Stimulated activated CD4-positive, alpha-beta T cell treated with anti-CD3 and anti-CD28 coated beads, Interleukin-15, amount 100 ng/mL, for 24 hours (primary cell): ENCODE measurements around the gene HSD3B7.
A peak's percentile ranks its signal among the peaks of the same experiment; 100 is the strongest.

Experiments used
- DNase-seq: peaks from one replicate; pipeline ENCODE4 v3.0.0-alpha.2; 2020

HSD3B7 gene

GRCh38 chr16:30957456-30958174, 27.4 kb upstream of the HSD3B7 start, which contains the start of gene SETD1A:
TSS of gene SETD1A (plus strand) at chr16:30957754. CDS start at chr16:30958732, 978 bp downstream.
- DNase-seq, result peak; percentile 99

DNA sequence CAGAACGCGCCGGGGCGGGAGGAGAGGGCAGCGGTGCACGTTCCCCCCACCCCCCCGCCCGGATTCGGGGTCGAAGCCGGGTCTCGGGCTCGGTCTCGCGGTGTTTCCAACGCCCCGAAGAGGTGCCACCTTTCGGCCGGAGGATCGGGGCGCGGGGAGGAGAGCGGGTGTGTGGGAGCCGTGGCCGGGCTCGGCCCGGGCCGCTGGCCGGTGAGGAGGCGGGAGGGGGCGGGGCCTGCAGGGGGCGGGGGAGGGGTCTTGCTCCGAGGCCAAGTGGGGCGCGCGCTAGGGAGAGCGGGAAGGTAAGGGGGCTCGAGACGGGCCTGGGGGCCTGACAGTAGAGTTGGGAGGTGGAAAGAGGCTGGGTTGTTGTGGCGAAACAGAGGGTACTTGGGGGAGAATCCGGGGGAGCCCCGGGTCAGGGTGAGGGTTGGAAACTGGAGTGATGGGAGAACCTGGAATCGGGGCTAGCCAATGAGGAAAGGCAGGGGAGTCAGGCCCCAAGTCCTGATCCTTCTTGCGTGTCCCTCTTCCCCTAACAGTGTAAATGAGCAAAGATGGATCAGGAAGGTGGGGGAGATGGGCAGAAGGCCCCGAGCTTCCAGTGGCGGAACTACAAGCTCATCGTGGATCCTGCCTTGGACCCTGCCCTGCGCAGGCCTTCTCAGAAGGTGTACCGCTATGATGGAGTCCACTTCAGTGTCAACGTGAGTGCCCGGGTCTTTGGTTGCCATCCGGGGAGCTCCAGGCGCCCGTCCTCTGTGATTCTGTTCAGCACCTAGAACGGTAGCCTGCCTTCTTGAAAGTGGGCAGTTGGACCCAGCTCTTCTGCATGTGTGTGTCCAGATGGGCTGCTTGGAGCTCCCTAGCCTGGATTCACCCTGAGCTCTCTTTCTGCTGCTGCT, 26.6 kb upstream of the HSD3B7 start:
- DNase-seq, result no peak

DNA sequence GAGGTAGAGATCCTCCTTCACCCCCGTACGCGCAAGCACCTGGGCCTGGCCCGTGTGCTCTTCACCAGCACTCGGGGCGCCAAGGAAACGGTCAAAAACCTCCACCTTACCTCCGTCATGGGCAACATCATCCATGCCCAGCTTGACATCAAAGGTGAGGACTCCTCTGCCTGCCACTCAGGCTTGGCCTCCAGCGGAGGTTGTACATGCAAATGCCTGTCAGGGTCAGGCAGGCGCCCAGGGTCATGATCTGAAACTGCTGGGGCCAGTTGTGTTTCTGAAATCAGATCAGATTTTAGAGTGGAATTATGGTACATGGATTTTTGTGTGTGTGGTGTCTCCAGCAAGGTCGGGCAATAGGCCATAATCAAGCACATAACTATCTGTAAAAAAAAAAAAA, 23.6 kb upstream of the HSD3B7 start:
- DNase-seq, result no peak

DNA sequence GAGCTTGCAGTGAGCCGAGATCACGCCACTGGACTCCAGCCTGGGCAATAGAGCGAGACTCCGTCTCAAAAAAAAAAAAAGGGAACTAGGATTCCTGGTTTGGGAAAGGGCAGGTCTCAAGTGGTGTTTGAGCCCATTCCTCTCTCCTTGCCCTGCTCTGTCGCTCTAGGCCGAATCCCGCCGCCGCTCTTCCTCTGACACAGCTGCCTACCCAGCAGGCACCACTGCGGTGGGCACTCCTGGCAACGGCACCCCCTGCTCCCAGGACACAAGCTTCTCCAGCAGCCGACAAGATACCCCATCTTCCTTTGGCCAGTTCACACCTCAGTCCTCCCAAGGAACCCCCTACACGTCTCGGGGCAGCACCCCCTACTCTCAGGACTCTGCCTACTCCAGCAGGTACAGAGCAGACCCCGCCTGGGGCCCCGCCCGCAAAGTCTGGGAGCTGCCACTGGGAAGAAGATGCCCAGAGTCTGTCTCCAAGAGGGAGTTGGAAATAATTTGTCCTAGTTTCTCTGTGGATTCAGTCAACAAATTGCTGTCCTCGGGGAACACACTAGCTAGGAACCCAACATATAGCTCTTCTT, 21.0 kb upstream of the HSD3B7 start:
- DNase-seq, result no peak

- DNase-seq, result no peak
Measured at GRCh38 chr16:30964574-30965226, 20.3 kb upstream of the HSD3B7 start.

- no peak for DNase-seq
Measured at GRCh38 chr16:30965436-30965835, 19.6 kb upstream of the HSD3B7 start.

GRCh38 chr16:30966033-30966619, 18.9 kb upstream of the HSD3B7 start:
- no peak for DNase-seq

GRCh38 chr16:30967795-30968194, 17.2 kb upstream of the HSD3B7 start:
- DNase-seq, result no peak

DNA sequence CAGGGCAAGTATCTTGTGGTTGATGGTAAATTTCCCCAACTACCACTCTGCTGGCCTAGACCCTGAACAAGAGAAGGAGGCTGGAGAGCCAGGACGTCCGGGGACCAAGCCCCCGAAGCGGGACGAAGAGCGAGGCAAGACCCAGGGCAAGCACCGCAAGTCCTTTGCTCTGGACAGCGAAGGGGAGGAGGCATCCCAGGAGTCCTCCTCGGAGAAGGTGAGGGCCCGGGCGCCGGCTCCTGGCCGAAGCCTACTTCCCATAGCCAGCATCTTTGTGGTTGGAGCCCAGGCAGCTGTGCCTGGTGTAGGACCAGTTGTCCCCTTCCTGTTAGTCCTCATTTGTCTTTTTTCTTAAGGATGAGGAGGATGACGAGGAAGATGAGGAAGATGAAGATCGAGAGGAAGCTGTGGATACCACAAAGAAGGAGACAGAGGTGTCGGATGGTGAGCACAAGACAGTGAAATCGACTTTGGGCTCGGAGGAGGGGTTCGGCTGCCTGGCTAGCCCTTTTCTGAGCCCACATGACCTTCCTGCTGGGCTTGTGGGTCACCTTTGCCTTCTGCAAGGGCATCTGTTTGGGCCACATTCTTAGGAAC, 15.7 kb upstream of the HSD3B7 start:
- DNase-seq, result no peak

GRCh38 chr16:30971298-30971697, 13.7 kb upstream of the HSD3B7 start:
- no peak for DNase-seq

DNA sequence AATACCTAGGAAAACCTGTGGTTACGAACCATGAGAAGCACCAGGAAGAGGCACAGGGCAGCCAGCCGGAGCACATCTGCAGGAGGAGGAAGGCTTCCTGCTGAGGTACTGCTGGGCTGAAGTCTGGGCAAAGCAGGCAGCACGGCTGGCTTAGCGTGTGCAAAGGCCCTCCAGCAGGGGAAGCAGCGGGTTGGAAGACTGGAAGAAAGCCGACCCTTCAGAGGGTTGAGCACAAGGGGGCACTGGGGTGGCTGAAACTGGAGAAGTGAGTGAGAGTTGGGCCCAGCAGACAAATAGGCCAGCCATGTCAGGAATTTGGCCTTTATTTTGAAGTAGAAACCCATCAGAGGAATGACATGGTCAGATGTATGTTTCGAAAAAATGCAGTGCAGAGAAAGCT, 12.1 kb upstream of the HSD3B7 start:
- DNase-seq, result no peak

DNA sequence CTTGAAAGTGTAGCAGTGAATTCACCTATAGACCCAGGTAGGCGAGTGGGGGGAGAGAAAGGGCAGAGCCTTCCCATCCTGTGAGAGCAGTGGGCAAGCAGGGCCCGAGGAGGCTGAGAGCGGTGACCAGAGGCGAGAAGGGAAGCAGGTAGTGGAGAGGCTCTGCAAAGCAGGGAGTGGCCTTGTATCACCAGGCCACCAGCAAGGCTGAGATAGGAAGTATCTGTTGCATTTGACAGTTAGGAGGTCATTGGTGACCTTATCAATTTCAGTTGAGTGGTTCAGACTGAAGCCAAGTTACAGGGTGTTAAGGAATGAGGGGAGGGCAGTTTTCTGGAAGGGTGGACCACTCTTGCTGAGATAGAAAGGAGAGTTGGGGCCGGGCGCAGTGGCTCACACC, 10.7 kb upstream of the HSD3B7 start:
- DNase-seq, result no peak

- no peak for DNase-seq
Measured at GRCh38 chr16:30976486-30976885, 8.5 kb upstream of the HSD3B7 start.

DNA sequence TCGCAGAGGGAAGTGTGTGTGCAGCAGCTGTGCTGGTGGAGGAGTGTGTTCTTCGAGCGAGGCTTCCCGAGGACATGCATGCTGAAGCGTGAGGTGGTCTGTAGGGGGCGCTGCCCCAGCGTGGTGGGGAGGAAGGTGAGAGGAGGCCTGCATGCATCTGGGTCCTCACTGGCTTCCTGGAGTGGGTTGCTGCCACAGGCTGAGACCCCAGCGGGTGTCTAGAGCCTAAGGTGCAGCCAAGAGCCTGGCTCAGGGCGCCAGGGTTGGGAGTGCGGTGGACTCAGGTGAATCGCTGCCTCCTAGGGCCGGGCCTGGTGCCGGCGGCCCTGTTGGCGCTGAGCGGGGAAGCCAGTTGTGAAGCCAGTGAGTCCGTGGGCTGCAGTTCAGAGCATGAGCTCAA, 7.5 kb upstream of the HSD3B7 start:
- DNase-seq, result peak; percentile 46

GRCh38 chr16:30979170-30980022, 5.6 kb upstream of the HSD3B7 start:
- no peak for DNase-seq

DNA sequence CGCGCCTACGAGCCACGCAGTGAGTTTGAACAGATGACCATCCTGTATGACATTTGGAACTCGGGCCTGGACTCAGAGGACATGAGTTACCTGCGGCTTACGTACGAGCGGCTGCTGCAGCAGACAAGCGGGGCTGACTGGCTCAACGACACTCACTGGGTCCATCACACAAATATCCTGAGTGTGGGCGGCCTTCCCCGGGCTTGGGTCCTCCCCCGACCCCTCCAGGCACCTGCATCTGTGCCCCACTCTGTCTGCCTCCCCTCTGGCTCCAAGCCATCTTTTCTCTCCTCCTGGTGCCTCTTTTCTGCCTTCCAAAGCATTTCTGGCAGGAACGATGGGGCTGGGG, 5.0 kb upstream of the HSD3B7 start:
- DNase-seq, result no peak

GRCh38 chr16:30980434-30980833, 4.6 kb upstream of the HSD3B7 start:
- no peak for DNase-seq

GRCh38 chr16:30980959-30981358, 4.0 kb upstream of the HSD3B7 start:
- no peak for DNase-seq

DNA sequence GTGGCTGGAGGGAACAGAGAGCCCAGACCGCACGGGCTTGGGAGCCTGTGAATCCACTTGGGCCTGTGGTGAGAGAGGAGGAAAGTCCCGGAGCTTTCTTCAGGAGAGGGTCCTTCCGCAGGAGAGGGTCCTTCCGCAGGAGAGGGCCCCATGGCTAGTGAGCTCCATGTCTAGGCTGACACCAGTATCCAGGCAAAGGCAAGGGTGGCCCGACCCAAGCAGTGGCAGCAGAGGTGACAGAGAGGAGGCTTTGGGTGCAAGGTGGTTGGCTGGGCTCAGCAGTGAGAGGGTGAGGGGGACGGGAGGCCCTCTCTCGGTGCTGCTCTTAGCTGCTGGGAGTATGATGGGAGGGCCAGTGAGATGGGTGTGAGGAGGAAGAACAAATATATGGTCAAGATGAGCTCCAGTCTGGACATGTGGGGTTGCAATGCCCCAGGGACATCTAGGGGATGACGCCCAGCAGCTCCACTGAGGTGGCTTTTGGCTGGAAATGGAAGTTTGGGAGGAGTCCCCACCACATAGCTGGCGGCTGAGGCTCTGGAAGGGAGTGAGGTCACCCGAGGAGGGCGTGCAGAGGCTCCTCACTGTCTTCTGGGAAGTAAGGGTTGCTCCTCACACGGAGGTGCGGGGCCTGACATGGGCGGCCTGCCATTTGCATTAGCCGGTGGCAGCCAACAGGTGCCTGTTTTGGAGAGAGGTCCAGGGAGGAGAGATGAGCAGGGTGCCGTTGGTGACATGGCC, 2.3 kb upstream of the HSD3B7 start:
- DNase-seq, result no peak

DNA sequence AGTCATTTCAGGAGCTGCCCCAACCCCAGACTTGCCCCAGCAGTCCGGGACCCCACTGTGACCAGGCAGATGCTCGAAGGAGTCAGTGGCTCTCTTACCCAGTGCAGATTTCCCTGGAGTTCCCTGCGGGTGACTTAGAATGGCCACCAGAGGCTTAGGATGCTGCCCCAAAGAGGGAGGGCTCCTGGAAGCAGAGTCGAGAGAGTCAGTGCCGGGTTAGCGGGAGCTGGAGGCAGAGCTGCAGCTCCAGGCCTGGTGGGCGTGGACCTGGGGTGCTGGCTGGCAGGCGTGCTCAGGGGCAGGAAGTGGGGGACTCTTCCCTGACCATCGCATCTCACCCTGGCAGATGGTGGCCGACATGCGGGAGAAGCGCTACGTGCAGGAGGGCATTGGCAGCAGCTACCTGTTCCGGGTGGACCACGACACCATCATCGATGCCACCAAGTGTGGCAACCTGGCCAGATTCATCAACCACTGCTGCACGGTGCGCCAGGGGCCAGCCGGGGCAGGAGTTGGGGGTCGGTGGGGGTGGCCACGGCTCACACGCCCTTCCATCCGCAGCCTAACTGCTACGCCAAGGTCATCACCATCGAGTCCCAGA, 1.6 kb upstream of the HSD3B7 start:
- DNase-seq, result no peak
